Stimulated activated naive CD8-positive, alpha-beta T cell treated with anti-CD3 and anti-CD28 coated beads, Interleukin-15, Interleukin-2, amounts not matched to agents 100 ng/mL and 50 ng/mL, for 24 hours (primary cell): ENCODE results near the gene TTC14.
"Not testable (repeated sequence)": the region's sequence is repeated elsewhere in the genome, so short reads cannot be mapped to it uniquely, and the experiment has no call there.

Experiments
- H3K27ac Mint-ChIP-seq: one replicate; pipeline ENCODE4 v1.8.0; 2021; ENCODE audit warnings: mild to moderate bottlenecking, mixed read lengths
- H3K27me3 Mint-ChIP-seq: one replicate; pipeline ENCODE4 v1.8.0; 2021; ENCODE audit warnings: mixed read lengths
- H3K36me3 Mint-ChIP-seq: one replicate; pipeline ENCODE4 v1.8.0; 2021; ENCODE audit warnings: low read depth, mixed read lengths
- H3K4me1 Mint-ChIP-seq: one replicate; pipeline ENCODE4 v1.8.0; 2021; ENCODE audit warnings: low read depth, mixed read lengths
- H3K4me3 Mint-ChIP-seq: one replicate; pipeline ENCODE4 v1.8.0; 2021; ENCODE audit warnings: mild to moderate bottlenecking, mixed read lengths
- H3K9me3 Mint-ChIP-seq: one replicate; pipeline ENCODE4 v1.8.0; 2021; ENCODE audit warnings: mixed read lengths

The TTC14 gene

GRCh38 chr3:180601688-180602666, at the start of gene TTC14:
TSS of gene TTC14 (plus strand) at chr3:180602163. CDS start at chr3:180602262, 99 bp downstream.
- H3K27ac Mint-ChIP-seq = peak within 1 kb of the TSS; percentile 96
- H3K9me3 Mint-ChIP-seq = peaks cover 4% of the 10 kb centered on the region
- peak within 1 kb of the TSS; percentile 97 for H3K4me3 Mint-ChIP-seq
- peaks cover 22% of the 10 kb centered on the region for H3K27me3 Mint-ChIP-seq
- peaks cover 42% of the 10 kb centered on the region for H3K36me3 Mint-ChIP-seq
- H3K4me1 Mint-ChIP-seq = peaks cover 20% of the 10 kb centered on the region

- Mint-ChIP-seq H3K27ac (no peak overlapping the region), H3K4me1 (no peaks in the 10 kb centered on the region), H3K9me3 (peaks cover 13% of the 10 kb centered on the region), H3K36me3 (no peaks in the 10 kb centered on the region), H3K4me3 (no peak overlapping the region), H3K27me3 (peaks cover 4% of the 10 kb centered on the region)
Measured at GRCh38 chr3:180563406-180563805, 38.6 kb upstream of the TTC14 start.

- no peak overlapping the region for H3K4me3 Mint-ChIP-seq
- H3K9me3 Mint-ChIP-seq = peaks cover 4% of the 10 kb centered on the region
- no peaks in the 10 kb centered on the region for H3K4me1 Mint-ChIP-seq
- no peak overlapping the region for H3K27ac Mint-ChIP-seq
- no peaks in the 10 kb centered on the region for H3K36me3 Mint-ChIP-seq
- H3K27me3 Mint-ChIP-seq = peaks cover 9% of the 10 kb centered on the region
Measured at GRCh38 chr3:180564676-180565075, 37.3 kb upstream of the TTC14 start.

GRCh38 chr3:180570238-180570637, 31.7 kb upstream of the TTC14 start:
- no peaks in the 10 kb centered on the region for H3K9me3 Mint-ChIP-seq
- no peak overlapping the region for H3K4me3 Mint-ChIP-seq
- no peaks in the 10 kb centered on the region for H3K36me3 Mint-ChIP-seq
- H3K27ac Mint-ChIP-seq = no peak overlapping the region
- H3K4me1 Mint-ChIP-seq = no peaks in the 10 kb centered on the region
- peaks cover 17% of the 10 kb centered on the region for H3K27me3 Mint-ChIP-seq

GRCh38 chr3:180571831-180572598, 29.9 kb upstream of the TTC14 start:
- no peak overlapping the region for H3K27ac Mint-ChIP-seq
- no peaks in the 10 kb centered on the region for H3K4me1 Mint-ChIP-seq
- H3K27me3 Mint-ChIP-seq = peaks cover 21% of the 10 kb centered on the region
- no peaks in the 10 kb centered on the region for H3K9me3 Mint-ChIP-seq
- H3K36me3 Mint-ChIP-seq = no peaks in the 10 kb centered on the region
- H3K4me3 Mint-ChIP-seq = no peak overlapping the region

GRCh38 chr3:180575571-180575970, 26.4 kb upstream of the TTC14 start:
- H3K9me3 Mint-ChIP-seq = no peaks in the 10 kb centered on the region
- H3K27ac Mint-ChIP-seq = no peak overlapping the region
- peaks cover 8% of the 10 kb centered on the region for H3K27me3 Mint-ChIP-seq
- H3K36me3 Mint-ChIP-seq = no peaks in the 10 kb centered on the region
- no peaks in the 10 kb centered on the region for H3K4me1 Mint-ChIP-seq
- no peak overlapping the region for H3K4me3 Mint-ChIP-seq

- Mint-ChIP-seq H3K36me3 (no peaks in the 10 kb centered on the region), H3K4me1 (no peaks in the 10 kb centered on the region), H3K27ac (no peak overlapping the region), H3K4me3 (no peak overlapping the region), H3K27me3 (peaks cover 39% of the 10 kb centered on the region), H3K9me3 (no peaks in the 10 kb centered on the region)
Measured at GRCh38 chr3:180580934-180581333, 21.0 kb upstream of the TTC14 start.

GRCh38 chr3:180590396-180590795, 11.6 kb upstream of the TTC14 start:
- Mint-ChIP-seq H3K4me1 (no peaks in the 10 kb centered on the region), H3K4me3 (no peak overlapping the region), H3K27ac (no peak overlapping the region), H3K9me3 (no peaks in the 10 kb centered on the region), H3K36me3 (no peaks in the 10 kb centered on the region), H3K27me3 (peaks cover 51% of the 10 kb centered on the region)

GRCh38 chr3:180593631-180594030, 8.3 kb upstream of the TTC14 start:
- not testable (repeated sequence) for H3K27ac Mint-ChIP-seq, H3K4me3 Mint-ChIP-seq, H3K36me3 Mint-ChIP-seq, H3K9me3 Mint-ChIP-seq, H3K4me1 Mint-ChIP-seq
- peaks cover 49% of the 10 kb centered on the region for H3K27me3 Mint-ChIP-seq

- no peaks in the 10 kb centered on the region for H3K36me3 Mint-ChIP-seq
- H3K4me1 Mint-ChIP-seq = no peaks in the 10 kb centered on the region
- H3K27me3 Mint-ChIP-seq = peaks cover 59% of the 10 kb centered on the region
- no peak overlapping the region for H3K4me3 Mint-ChIP-seq
- H3K9me3 Mint-ChIP-seq = no peaks in the 10 kb centered on the region
- no peak overlapping the region for H3K27ac Mint-ChIP-seq
Measured at GRCh38 chr3:180594631-180595558, 7.1 kb upstream of the TTC14 start.

GRCh38 chr3:180595559-180595935, 6.4 kb upstream of the TTC14 start:
- Mint-ChIP-seq H3K4me3 (no peak overlapping the region), H3K9me3 (no peaks in the 10 kb centered on the region), H3K27ac (no peak overlapping the region), H3K4me1 (no peaks in the 10 kb centered on the region), H3K36me3 (no peaks in the 10 kb centered on the region), H3K27me3 (peaks cover 60% of the 10 kb centered on the region)

GRCh38 chr3:180600473-180600872, 1.5 kb upstream of the TTC14 start:
- peaks cover 30% of the 10 kb centered on the region for H3K27me3 Mint-ChIP-seq
- peak overlapping the region; percentile 96 for H3K27ac Mint-ChIP-seq
- no peak overlapping the region for H3K4me3 Mint-ChIP-seq
- H3K9me3 Mint-ChIP-seq = peaks cover 4% of the 10 kb centered on the region
- H3K4me1 Mint-ChIP-seq = peaks cover 15% of the 10 kb centered on the region
- H3K36me3 Mint-ChIP-seq = peaks cover 27% of the 10 kb centered on the region

GRCh38 chr3:180611006-180611405, 9.0 kb downstream of the TTC14 start:
- peaks cover 2% of the 10 kb centered on the region for H3K4me1 Mint-ChIP-seq
- H3K27me3 Mint-ChIP-seq = no peaks in the 10 kb centered on the region
- peaks cover 74% of the 10 kb centered on the region for H3K36me3 Mint-ChIP-seq
- no peak overlapping the region for H3K27ac Mint-ChIP-seq
- no peaks in the 10 kb centered on the region for H3K9me3 Mint-ChIP-seq
- no peak overlapping the region for H3K4me3 Mint-ChIP-seq

GRCh38 chr3:180612364-180612763, 10.4 kb downstream of the TTC14 start:
- Mint-ChIP-seq H3K4me1 (no peaks in the 10 kb centered on the region), H3K36me3 (peaks cover 60% of the 10 kb centered on the region), H3K27me3 (no peaks in the 10 kb centered on the region), H3K9me3 (no peaks in the 10 kb centered on the region), H3K27ac (no peak overlapping the region), H3K4me3 (no peak overlapping the region)
